Lung (tissue), 16 donors: ENCODE results near the gene TBC1D5. TPM values are rescaled to one million over a fixed set of nuclear protein-coding genes. Genes with fewer than 3 reads are reported as not detected.
"Not testable (repeated sequence)": the region's sequence is repeated elsewhere in the genome, so short reads cannot be mapped to it uniquely, and the experiment has no call there.

Source experiments
- ATAC-seq: fragments of 200-7000 bp; cut with Tn5 transposase; one replicate; pipeline ENCODE4 v1.9.1; 2020; ENCODE audit warnings: moderate number of reproducible peaks; ENCODE audit not compliant: insufficient read depth, low FRiP score
- DNase-seq, 3 donors: peaks; one replicate each; pipeline ENCODE4 v3.0.0-alpha.2; 2013 to 2017
- H3K27ac ChIP-seq, 2 donors: one replicate each; pipeline ENCODE4 v1.5.1; 2013; ENCODE audit warnings: mild to moderate bottlenecking in 2 of 2, moderate library complexity in 2 of 2, control low read depth in 1 of 2, inconsistent platforms in 1 of 2, low read depth in 1 of 2, low read length in 1 of 2
- H3K27me3 ChIP-seq, 3 donors: one replicate each; pipeline ENCODE4 v1.5.1; 2013; ENCODE audit warnings: low read length in 2 of 3; ENCODE audit not compliant: control insufficient read depth in 3 of 3, insufficient read depth in 3 of 3
- H3K36me3 ChIP-seq, 4 donors: one replicate each; pipeline ENCODE4 v1.5.1; 2013; ENCODE audit warnings: low read length in 4 of 4, mild to moderate bottlenecking in 1 of 4, moderate library complexity in 1 of 4; ENCODE audit not compliant: control insufficient read depth in 4 of 4, insufficient read depth in 4 of 4
- H3K4me1 ChIP-seq, 5 donors: one replicate each; pipeline ENCODE4 v1.5.1; 2013; ENCODE audit warnings: low read length in 5 of 5, mild to moderate bottlenecking in 2 of 5, moderate library complexity in 1 of 5; ENCODE audit not compliant: control insufficient read depth in 5 of 5, insufficient read depth in 5 of 5
- H3K4me3 ChIP-seq: one replicate; pipeline ENCODE4 v1.5.1; 2013; ENCODE audit warnings: mild to moderate bottlenecking, control low read depth, moderate library complexity
- H3K9ac ChIP-seq, 2 donors: one replicate each; pipeline ENCODE4 v1.5.1; 2013; ENCODE audit warnings: low read length in 2 of 2, control low read depth in 1 of 2; ENCODE audit not compliant: insufficient read depth in 1 of 2
- H3K9me3 ChIP-seq, 4 donors: one replicate each; pipeline ENCODE4 v1.5.1; 2013; ENCODE audit warnings: low read length in 3 of 4, mild to moderate bottlenecking in 1 of 4, moderate library complexity in 1 of 4; ENCODE audit not compliant: control insufficient read depth in 4 of 4, insufficient read depth in 3 of 4
- CTCF ChIP-seq: IDR thresholded peaks from 2 replicates; pipeline ENCODE4 v1.5.1; 2012; ENCODE audit warnings: mild to moderate bottlenecking; ENCODE audit errors: control extremely low read depth, extremely low read depth
- WGBS, 2 donors: extraction: QIAGEN DNeasy Blood & Tissue Kit; methylation state at CpG; one replicate each; pipeline ENCODE4 v1.1.7; 2013; 5-methylcytosine and 5-hydroxymethylcytosine counted together
- long read RNA-seq, 5 donors: transcript quantifications; one replicate each; lab custom pipeline, GENCODE V29; 2026
- polyA plus RNA-seq, 2 donors: library from polyadenylated mRNA; stranded (reverse); fragments of 200-250 nt; gene quantifications; one replicate each; pipeline ENCODE4 v1.2.1, GENCODE V29; 2013
- total RNA-seq, 2 donors: library from RNA; depleted of rRNA in 1 of 2; stranded (reverse); fragments of >200 nt in 1 of 2; gene quantifications; one replicate each; pipeline ENCODE4 v1.2.1, GENCODE V29; 2014 to 2021
- donor health status: control.
- donor health status: control.
- donor health status: Bipolar disorder and iron deficiency.
- donor health status: healthy.
- donor health status: DM: yes; HTN: yes; CAD: no.

TBC1D5 gene, protein sequence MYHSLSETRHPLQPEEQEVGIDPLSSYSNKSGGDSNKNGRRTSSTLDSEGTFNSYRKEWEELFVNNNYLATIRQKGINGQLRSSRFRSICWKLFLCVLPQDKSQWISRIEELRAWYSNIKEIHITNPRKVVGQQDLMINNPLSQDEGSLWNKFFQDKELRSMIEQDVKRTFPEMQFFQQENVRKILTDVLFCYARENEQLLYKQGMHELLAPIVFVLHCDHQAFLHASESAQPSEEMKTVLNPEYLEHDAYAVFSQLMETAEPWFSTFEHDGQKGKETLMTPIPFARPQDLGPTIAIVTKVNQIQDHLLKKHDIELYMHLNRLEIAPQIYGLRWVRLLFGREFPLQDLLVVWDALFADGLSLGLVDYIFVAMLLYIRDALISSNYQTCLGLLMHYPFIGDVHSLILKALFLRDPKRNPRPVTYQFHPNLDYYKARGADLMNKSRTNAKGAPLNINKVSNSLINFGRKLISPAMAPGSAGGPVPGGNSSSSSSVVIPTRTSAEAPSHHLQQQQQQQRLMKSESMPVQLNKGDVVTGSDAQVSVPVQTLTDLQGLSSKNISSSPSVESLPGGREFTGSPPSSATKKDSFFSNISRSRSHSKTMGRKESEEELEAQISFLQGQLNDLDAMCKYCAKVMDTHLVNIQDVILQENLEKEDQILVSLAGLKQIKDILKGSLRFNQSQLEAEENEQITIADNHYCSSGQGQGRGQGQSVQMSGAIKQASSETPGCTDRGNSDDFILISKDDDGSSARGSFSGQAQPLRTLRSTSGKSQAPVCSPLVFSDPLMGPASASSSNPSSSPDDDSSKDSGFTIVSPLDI
- total RNA-seq (100 to 1,000 TPM in 1 of 2 donors, 10 to 100 TPM in 1; 57.8 to 111 TPM), polyA plus RNA-seq (10 to 100 TPM in 1 of 2 donors, 1 to 10 TPM in 1; 8.7 to 21.4 TPM)
- long read RNA-seq, donor 1: 0 reads
- long read RNA-seq, donor 2: 0 reads
- long read RNA-seq, donor 3: 0 reads
- long read RNA-seq, donor 4, partial matches to known transcripts: 0 of 1 reads
- long read RNA-seq, donor 4, other reads (novel, unspliced or antisense): 0 of 1 reads
- long read RNA-seq, donor 5: 0 reads

- ATAC-seq: peak; percentile 95
- DNase-seq: peak; percentile 98 to 99 (median 98)
- H3K4me3 ChIP-seq: peak within 1 kb of the TSS; percentile 98
- no peaks in the 10 kb centered on the region for H3K36me3 ChIP-seq
- TF ChIP-seq CTCF: no peak
- H3K4me1 ChIP-seq: peaks cover 2 to 30% (median 8%) of the 10 kb centered on the region in 5 donors
- peak within 1 kb of the TSS; percentile 96 to 100 for H3K27ac ChIP-seq
- WGBS, 2 donors: 0% methylated on average over 78 to 86 of the region's 86 CpGs
- no peaks in the 10 kb centered on the region for H3K9me3 ChIP-seq
- no peaks in the 10 kb centered on the region for H3K27me3 ChIP-seq
- H3K9ac ChIP-seq: peak within 1 kb of the TSS; percentile 71 to 83
These were observed at the start of gene TBC1D5 for GRCh38 chr3:17742102-17742879. Gene TBC1D5, minus strand, starts transcription at chr3:17742631. Its CDS starts 234,061 bp downstream, at chr3:17508570.

DNA sequence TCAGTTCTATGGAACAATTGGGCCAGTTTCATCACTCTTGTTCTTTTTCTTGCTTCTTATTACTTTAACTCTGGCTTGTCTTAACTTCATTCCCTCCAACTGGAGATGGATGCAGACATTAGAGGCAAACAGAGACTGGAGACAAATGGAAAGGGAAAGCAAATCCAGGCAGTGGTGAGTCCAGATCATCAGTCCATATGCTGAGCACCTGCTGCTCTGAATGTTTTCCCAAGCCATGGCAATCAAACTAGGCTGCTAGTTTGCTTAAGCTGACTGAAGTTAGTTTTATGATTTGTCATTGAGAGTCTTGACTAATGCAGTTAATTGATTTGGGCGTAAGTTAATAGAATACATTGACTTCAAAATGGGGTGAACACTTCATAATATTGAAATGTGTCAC, 41.0 kb upstream of the TBC1D5 start:
- DNase-seq: no peak
- Histone ChIP-seq H3K36me3 (no peaks in the 10 kb centered on the region), H3K4me1 (no peaks in the 10 kb centered on the region), H3K9me3 (peaks cover 0 to 2% (median 0%) of the 10 kb centered on the region in 4 donors), H3K27ac (no peak overlapping the region), H3K4me3 (no peak overlapping the region), H3K9ac (no peak overlapping the region), H3K27me3 (no peaks in the 10 kb centered on the region)
- no peak for TF ChIP-seq CTCF
- ATAC-seq: no peak
- WGBS, 2 donors: 90 to 97% methylated on average over 1 of the region's 1 CpG

DNA sequence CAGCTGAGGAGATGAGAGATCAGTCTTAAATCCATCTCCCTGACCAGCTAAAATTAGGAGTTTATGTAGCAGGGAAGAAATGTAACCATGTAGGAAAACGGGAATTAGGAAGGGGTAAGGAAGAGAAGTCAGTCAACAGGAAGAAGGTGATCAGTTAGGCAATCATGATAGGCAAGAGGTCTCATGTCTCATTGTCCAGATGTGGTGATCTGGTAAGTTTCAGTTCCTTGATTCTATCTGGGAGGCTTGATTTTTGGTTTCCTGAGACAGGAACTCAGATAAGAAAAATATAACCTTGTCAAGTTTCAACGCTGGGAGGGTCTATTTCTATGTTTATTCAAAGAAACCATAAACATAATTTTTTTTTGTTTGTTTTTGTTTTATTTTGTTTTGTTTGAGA, 40.3 kb upstream of the TBC1D5 start:
- H3K9ac ChIP-seq: no peak overlapping the region
- DNase-seq: no peak
- 17 to 44% methylated on average over 2 of the region's 2 CpGs for WGBS, 2 donors
- no peak overlapping the region for H3K4me3 ChIP-seq
- no peaks in the 10 kb centered on the region for H3K27me3 ChIP-seq
- H3K4me1 ChIP-seq: no peaks in the 10 kb centered on the region
- no peak for TF ChIP-seq CTCF
- ATAC-seq: no peak
- H3K9me3 ChIP-seq: peaks cover 0 to 2% (median 0%) of the 10 kb centered on the region in 4 donors
- H3K36me3 ChIP-seq: no peaks in the 10 kb centered on the region
- H3K27ac ChIP-seq: no peak overlapping the region

DNA sequence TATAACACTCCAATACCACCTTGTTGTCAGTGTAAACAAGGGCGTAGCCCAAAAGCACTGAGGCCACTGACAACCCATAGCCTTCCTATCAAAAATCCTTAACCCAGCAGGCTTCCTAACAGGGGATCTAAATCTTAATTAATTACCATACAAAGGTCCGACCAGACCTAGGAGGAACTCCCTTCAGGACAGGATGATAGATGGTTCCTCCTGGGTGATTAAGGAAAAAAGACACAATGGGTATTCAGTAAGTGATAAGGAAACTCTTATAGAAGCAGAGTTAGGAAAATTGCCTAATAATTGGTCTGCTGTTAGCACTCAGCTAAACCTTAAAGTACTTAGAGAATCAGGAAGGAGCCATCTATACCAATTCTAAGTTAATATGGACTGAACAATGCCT, 37.9 kb upstream of the TBC1D5 start:
- H3K9me3 ChIP-seq, DNase-seq, H3K27me3 ChIP-seq, H3K36me3 ChIP-seq, H3K9ac ChIP-seq, ATAC-seq, H3K4me1 ChIP-seq, H3K4me3 ChIP-seq, H3K27ac ChIP-seq: not testable (repeated sequence)
- WGBS, 2 donors: 39 to 52% methylated on average over 2 of the region's 2 CpGs

DNA sequence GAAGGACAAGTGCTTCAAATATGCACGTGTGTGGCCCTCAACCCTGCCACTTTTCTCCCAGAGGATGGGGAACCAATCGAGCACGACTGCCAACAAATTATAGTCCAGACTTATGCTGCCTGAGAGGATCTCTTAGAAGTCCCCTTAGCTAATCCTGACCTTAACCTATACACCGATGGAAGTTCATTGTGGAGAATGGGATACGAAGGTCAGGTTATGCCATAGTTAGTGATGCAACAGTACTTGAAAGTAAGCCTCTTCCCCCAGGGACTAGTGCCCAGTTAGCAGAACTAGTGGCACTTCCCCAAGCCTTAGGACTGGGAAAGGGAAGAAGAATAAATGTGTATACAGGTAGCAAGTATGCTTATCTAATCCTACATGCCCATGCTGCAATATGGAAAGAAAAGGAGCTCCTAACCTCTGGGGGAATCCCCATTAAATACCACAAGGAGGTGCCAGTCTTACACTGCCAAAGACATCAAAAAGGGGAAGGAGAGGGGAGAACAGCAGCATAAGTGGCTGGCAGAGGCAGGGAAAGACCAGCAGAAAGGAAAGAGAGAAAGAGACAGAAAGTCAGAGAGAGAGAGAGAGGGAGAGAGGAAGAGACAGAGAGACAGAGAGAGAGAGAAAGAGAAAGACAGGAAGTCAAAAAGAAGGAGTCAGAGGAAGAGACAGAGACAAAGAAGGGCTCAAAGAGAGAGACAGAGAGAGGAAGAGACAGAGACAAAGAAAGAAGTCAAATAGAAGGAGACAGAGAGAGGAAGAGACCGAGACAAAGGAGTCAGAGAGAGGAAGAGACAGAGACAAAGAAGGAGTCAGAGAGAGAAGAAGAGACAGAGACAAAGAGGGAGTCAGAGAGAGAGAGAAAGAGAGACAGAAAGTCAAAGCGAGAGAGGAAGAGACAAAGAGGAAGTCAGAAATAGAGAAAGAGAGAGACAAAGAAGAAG, 37.1 kb upstream of the TBC1D5 start:
- ATAC-seq, H3K36me3 ChIP-seq, H3K27ac ChIP-seq, H3K4me1 ChIP-seq, H3K9ac ChIP-seq, DNase-seq, H3K4me3 ChIP-seq, H3K9me3 ChIP-seq, H3K27me3 ChIP-seq: not testable (repeated sequence)
- 55 to 64% methylated on average over 7 of the region's 7 CpGs for WGBS, 2 donors
